Calu3 (cell line): ENCODE measurements around the gene TENM4. TPM values are rescaled to one million over a fixed set of nuclear protein-coding genes. Genes with fewer than 3 reads are reported as not detected.
"Not testable (repeated sequence)": the region's sequence is repeated elsewhere in the genome, so short reads cannot be mapped to it uniquely, and the experiment has no call there.

Experiments used
- BruUV-seq: library from RNA; stranded (reverse); fragments of 400-500 nt; replicated peaks from 2 replicates; lab custom pipeline; 2021; lab: Mats Ljungman, UMichigan
- CTCF ChIA-PET: fragments of 300-600 bp; sonication (Branson Sonifier 250); formaldehyde crosslinking; loops from one replicate; lab custom pipeline; 2022; ENCODE audit warnings: antibody characterized with exemption; lab: Charles Lee
- DNase-seq: peaks from one replicate; pipeline ENCODE4 v3.0.0; 2022
- H3K27ac Mint-ChIP-seq: one replicate; pipeline ENCODE4 v1.8.0; 2022; ENCODE audit warnings: mixed read lengths; ENCODE audit not compliant: unreplicated experiment
- H3K27me3 Mint-ChIP-seq: one replicate; pipeline ENCODE4 v1.8.0; 2022; ENCODE audit warnings: mixed read lengths; ENCODE audit not compliant: unreplicated experiment
- H3K36me3 Mint-ChIP-seq: one replicate; pipeline ENCODE4 v1.8.0; 2022; ENCODE audit warnings: mild to moderate bottlenecking, moderate library complexity, mixed read lengths; ENCODE audit not compliant: insufficient read depth, unreplicated experiment
- H3K4me1 Mint-ChIP-seq: one replicate; pipeline ENCODE4 v1.8.0; 2022; ENCODE audit warnings: mild to moderate bottlenecking, low read depth, mixed read lengths; ENCODE audit not compliant: unreplicated experiment
- H3K4me3 Mint-ChIP-seq: one replicate; pipeline ENCODE4 v1.8.0; 2022; ENCODE audit warnings: mild to moderate bottlenecking, low read depth, moderate library complexity, mixed read lengths; ENCODE audit not compliant: unreplicated experiment
- H3K9me3 Mint-ChIP-seq: one replicate; pipeline ENCODE4 v1.8.0; 2022; ENCODE audit warnings: low read depth, mixed read lengths; ENCODE audit not compliant: unreplicated experiment
- CTCF ChIP-seq: fragments of 200-600 bp; IDR thresholded peaks from one replicate; pipeline ENCODE4 v1.8.0; 2022; ENCODE audit warnings: antibody characterized with exemption; ENCODE audit not compliant: unreplicated experiment
- intact Hi-C: fragments of 100-400 bp; cut with micrococcal nuclease; formaldehyde crosslinking; loops from one replicate; pipeline ENCODE4 v1.10.0; 2022; ENCODE audit not compliant: unreplicated experiment
- total RNA-seq: library from RNA; stranded (reverse); gene quantifications from 2 replicates; pipeline ENCODE4 v1.2.3, GENCODE V29; 2022

Gene TENM4
- total RNA-seq, 1 experiment from 2014 or later, result not detected

- H3K36me3 Mint-ChIP-seq, result no peaks in the 10 kb centered on the region
- no peak for DNase-seq
- peaks cover 60% of the 10 kb centered on the region for H3K27me3 Mint-ChIP-seq
- no peaks in the 10 kb centered on the region for H3K9me3 Mint-ChIP-seq
- BruUV-seq, result no TSS peak
- TF ChIP-seq CTCF, result no peak
- no peak overlapping the region for H3K27ac Mint-ChIP-seq
- CTCF ChIA-PET, result interaction anchor here (1.2 kb wide), 1 partner anchor 129 kb away, joined by 6 read pairs; no protein-coding TSS in a partner anchor
- intact Hi-C loops, result no loop called here
- no peaks in the 10 kb centered on the region for H3K4me1 Mint-ChIP-seq
- no peak overlapping the region for H3K4me3 Mint-ChIP-seq
Observed at GRCh38 chr11:78831571-78831970, 609.3 kb downstream of the TENM4 start.

GRCh38 chr11:78830277-78830819 lies 610.5 kb downstream of the TENM4 start:
- Mint-ChIP-seq H3K9me3 (no peaks in the 10 kb centered on the region), H3K27me3 (peaks cover 52% of the 10 kb centered on the region), H3K4me1 (no peaks in the 10 kb centered on the region), H3K4me3 (no peak overlapping the region), H3K27ac (no peak overlapping the region), H3K36me3 (no peaks in the 10 kb centered on the region)
- BruUV-seq, result no TSS peak
- no peak for TF ChIP-seq CTCF
- CTCF ChIA-PET, result no interaction called here
- intact Hi-C loops, result no loop called here
- DNase-seq, result no peak

- Mint-ChIP-seq H3K36me3 (no peaks in the 10 kb centered on the region), H3K4me1 (no peaks in the 10 kb centered on the region), H3K4me3 (no peak overlapping the region), H3K9me3 (no peaks in the 10 kb centered on the region), H3K27me3 (peaks cover 40% of the 10 kb centered on the region), H3K27ac (no peak overlapping the region)
- CTCF ChIA-PET, result interaction anchor here (0.6 to 0.9 kb wide), 2 partner anchors 48 to 62 kb away, joined by 3 read pairs; no protein-coding TSS in a partner anchor
- no peak for TF ChIP-seq CTCF
- DNase-seq, result no peak
- intact Hi-C loops, result no loop called here
- no TSS peak for BruUV-seq
Observed at GRCh38 chr11:78829146-78829545, 611.7 kb downstream of the TENM4 start.

- Mint-ChIP-seq H3K9me3 (no peaks in the 10 kb centered on the region), H3K36me3 (no peaks in the 10 kb centered on the region), H3K27me3 (peaks cover 38% of the 10 kb centered on the region), H3K4me1 (no peaks in the 10 kb centered on the region), H3K27ac (no peak overlapping the region), H3K4me3 (no peak overlapping the region)
- no peak for DNase-seq
- TF ChIP-seq CTCF, result no peak
- intact Hi-C loops, result no loop called here
- CTCF ChIA-PET, result interaction anchor here (0.6 to 0.9 kb wide), 2 partner anchors 47 to 63 kb away, joined by 3 read pairs; no protein-coding TSS in a partner anchor
- no TSS peak for BruUV-seq
Observed at GRCh38 chr11:78828676-78829075, 612.2 kb downstream of the TENM4 start.

- H3K27me3 Mint-ChIP-seq, result peaks cover 38% of the 10 kb centered on the region
- DNase-seq, CTCF ChIA-PET, intact Hi-C loops, H3K4me3 Mint-ChIP-seq, H3K36me3 Mint-ChIP-seq, H3K4me1 Mint-ChIP-seq, H3K27ac Mint-ChIP-seq, H3K9me3 Mint-ChIP-seq, BruUV-seq: not testable (repeated sequence)
Observed at GRCh38 chr11:78827291-78827690, 613.5 kb downstream of the TENM4 start.
